DMS53 treated with DMSO at 0.1 percent for 48 hours (cell line): ENCODE results near the gene OR51F1.
"Not testable (repeated sequence)": the region's sequence is repeated elsewhere in the genome, so short reads cannot be mapped to it uniquely, and the experiment has no call there.

Experiments
- DNase-seq: peaks from one replicate; lab custom pipeline; 2025; ENCODE audit not compliant: unreplicated experiment; lab: John Stamatoyannopoulos, UW

The OR51F1 gene, protein sequence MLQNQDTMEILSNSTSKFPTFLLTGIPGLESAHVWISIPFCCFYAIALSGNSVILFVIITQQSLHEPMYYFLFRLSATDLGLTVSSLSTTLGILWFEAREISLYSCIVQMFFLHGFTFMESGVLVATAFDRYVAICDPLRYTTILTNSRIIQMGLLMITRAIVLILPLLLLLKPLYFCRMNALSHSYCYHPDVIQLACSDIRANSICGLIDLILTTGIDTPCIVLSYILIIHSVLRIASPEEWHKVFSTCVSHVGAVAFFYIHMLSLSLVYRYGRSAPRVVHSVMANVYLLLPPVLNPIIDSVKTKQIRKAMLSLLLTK

DNA sequence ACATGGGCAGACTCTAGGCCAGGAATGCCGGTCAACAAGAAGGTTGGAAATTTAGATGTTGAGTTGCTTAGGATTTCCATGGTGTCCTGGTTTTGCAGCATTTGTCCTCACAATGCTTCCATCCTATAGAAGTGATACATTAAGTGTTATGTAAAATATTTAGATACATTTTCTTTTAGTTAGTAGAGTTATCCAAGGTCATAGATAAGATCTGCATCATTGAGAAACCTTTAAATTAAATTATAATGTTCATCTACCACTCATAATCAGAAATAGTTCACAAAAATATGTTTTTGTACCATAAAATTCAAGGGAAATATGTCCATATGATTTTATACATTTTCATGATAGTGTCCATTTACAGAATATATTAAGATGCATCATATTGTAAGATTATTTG is at the start of gene OR51F1:
TSS of gene OR51F1 (minus strand) at position 101 of the 400 bp plus-strand sequence. CDS start at position 101, 0 bp downstream.
- DNase-seq: no peak

DNA sequence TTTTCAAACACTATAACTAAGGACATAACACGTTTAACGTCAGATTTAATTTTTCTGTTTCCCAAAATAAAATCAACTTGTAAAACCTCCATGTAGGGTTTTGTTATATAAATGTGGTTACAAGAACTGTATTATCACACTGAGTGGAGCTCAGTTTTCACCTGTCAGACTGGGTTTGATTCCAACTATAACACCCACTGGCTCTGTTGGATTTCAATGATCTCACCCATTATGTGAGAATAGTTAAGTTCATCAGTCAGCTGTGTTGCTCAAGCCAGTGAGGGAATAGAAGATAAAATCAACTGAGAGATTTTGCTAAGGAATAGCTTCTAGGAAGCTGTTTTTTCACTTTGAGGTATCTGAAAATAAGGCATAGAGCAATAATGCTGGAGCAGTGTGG is 39.5 kb upstream of the OR51F1 start:
- no peak for DNase-seq

- no peak for DNase-seq
These were observed 38.7 kb upstream of the OR51F1 start for GRCh38 chr11:4808476-4808875.

DNA sequence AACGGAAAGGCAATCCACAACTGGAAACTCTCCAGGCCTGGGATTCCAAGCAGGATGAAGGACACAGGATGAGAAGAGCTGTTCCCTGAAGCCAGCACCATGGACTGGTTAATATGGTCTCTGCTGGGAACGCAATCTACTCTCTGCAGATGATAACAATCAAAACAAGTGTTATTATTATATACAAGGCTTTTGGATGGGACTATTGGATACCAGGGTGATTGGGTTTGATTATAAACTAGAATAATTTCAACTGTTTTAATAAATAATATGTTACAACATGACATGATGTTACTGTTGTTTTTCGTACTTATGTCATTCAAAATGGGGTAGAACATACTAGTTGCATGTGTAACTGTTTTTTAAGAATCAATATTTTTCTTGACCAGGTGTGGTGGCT is 34.5 kb upstream of the OR51F1 start, which contains the start of gene OR52R1:
TSS of gene OR52R1 (minus strand) at position 101 of the 400 bp plus-strand sequence. CDS start at position 101, 0 bp downstream.
- DNase-seq: no peak

DNA sequence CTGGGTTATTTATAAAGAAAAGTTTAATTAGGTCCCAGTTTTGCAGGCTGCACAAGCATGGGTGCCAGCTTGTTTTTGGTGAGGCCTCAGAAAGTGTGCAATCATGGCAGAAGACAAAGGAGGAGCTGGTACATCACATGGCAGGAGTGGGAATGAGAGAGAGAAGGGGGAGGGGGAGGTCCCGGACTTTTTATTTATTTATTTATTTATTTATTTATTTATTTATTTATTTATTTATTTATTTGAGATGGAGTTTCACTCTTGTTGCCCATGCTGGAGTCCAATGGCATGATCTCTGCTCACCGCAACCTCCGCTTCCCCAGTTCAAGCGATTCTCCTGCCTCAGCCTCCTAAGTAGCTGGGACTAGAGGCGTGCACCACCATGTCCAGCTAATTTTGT is 31.6 kb upstream of the OR51F1 start:
- not testable (repeated sequence) for DNase-seq

DNA sequence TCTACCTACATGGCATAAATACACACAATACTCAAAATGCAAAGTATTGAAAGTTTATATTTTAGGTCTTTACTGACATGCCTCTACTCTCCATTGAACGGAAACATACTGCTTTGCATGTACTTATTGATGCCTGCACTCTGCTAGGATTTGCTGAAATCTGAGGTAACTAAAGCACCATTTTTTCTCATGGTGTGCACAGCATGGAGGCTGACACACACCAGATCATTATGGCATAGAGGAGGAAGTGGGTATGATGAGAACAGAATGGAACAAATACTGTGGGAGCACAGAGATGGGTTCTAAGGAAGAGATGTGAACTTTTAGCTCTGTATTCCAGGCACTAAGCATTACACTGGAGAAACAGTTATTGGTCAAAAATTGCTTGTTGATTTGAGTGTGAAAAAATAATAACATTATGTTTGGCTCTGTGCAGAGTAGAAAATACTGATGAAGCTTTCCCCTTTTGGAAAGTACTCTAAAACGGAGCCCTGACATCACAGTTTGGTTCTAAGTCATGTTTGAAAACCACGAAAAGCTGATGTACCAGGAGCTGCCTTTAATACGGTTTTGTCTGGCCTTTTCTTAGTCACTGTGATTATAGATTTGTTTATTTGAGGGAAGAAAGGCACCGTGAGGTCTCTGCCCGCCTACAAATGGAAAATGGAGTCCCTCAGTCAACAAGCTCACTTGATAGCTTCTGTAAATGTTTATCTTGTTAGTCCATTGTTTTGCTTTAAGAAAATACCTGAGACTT is 28.9 kb upstream of the OR51F1 start:
- DNase-seq: no peak

DNA sequence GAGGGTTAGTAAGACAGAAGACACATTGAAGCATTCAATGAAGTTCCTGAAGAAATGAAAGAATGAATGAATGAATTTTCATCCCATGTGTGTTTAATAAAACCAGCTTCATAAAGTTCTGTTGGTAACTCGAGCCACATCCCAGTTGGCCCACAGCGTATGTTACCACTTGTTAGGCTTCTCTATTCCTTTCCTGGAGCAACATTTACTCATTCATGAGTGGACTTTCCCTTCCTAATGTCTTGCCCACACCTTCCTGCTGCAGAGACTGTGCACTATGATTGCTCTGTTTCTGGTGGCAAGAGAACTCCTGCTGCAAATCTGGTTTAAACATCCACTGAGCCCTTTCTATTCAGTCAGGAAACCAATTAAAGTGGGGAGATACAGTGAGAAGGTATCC is 27.5 kb upstream of the OR51F1 start:
- no peak for DNase-seq

- DNase-seq: no peak
These were observed 12.7 kb upstream of the OR51F1 start for GRCh38 chr11:4782454-4782853.

- DNase-seq: no peak
These were observed 1.6 kb downstream of the OR51F1 start for GRCh38 chr11:4768094-4768493.

DNA sequence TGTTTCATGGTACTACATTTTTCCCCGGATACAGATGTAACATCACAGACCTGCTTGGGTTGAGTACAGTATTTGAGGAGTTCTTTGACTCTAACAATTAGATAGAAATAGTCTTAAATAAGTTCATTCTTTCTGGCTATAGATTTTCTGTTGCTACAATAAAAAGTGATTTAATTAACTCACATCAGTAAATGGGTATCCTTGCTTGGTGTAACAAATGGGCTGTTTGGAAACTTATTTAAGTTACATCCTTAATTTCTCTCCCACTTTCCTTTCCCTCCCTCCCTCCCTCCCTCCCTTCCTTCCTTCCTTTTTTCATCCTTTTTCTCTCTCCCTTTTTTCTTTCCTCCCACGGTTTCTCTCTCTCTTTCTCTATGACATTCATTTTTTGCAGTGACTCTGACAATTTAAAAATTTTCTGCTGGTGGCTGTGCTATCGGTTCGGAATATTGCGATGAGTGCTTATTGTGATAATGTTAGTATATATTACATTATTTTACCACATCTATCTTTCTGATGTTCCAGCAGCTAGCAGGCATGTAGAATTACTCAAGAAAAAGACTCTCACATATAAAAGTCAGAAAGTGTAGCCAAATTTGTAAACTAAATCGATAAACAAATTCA is 3.2 kb downstream of the OR51F1 start:
- DNase-seq: no peak

DNA sequence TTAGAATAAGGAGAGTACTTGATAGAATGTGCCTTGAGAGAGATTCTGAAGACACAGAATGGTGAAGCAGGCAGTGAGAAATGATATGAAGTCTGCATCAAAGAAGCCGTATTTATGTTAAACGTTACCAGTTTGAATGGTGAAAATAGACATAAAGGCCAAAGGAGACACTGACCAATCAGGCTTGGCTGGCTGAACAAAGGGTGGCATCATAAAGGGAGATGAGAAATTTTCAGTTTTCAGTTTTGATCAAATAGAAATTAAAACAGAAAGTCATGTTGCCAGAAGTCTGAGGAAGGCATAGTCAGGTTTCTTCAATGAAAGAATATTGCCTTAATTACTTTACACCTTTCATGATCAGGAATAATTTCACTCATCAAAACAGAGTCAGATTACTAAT is 6.6 kb downstream of the OR51F1 start:
- no peak for DNase-seq

- DNase-seq: no peak
These were observed 18.5 kb downstream of the OR51F1 start for GRCh38 chr11:4751201-4751600.

DNA sequence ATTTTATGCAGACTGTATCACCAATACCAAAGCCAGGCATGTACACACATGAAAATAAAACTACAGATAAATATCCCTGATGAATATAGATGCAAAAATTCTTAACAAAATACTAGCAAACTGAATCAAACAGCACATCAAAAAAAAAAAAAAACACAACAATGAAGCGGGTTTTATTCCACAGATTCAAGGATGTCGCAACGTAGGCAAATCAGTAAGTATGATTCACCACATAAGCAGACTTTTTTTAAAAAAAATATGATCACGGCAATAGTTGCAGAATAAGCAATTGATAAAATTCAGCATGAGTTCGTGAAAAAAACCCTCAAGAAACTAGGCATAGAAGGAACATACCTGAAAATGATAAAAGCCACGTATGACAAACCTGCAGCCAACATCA is 21.3 kb downstream of the OR51F1 start:
- DNase-seq: no peak

DNA sequence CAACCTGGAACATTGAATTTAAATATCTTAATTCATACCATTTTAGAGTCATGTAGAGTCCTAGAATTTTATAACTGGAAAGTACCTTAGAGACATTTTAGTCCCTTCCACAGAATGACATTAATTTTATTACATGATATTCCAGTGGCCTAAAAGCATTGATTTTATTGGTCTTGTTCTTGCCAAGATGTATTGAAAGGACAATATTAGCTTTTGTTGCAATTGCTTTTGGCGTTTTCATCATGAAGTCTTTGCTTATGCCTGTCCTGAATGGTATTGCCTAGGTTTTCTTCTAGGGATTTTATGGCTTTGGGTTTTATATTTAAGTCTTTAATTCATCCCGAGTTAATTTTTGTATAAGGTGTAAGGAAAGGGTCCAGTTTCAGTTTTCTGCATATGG is 29.0 kb downstream of the OR51F1 start:
- DNase-seq: no peak

DNA sequence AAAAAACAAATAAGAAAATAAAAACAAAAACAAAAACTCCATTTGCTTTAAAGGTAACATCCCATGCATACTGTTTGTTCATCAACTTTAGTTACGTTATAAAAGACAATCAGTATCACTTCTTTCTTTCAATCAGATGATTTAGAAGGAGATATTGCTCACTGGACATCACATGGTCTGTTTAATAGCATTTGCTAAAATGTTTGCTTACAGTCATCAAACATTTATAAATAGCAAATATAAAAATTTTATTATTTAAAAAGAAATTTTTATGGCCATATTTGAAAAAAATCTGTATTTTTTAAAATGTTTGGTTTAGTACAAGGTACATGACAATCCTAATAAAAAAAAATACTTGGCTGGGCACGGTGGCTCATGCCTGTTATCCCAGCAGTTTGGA is 42.6 kb downstream of the OR51F1 start:
- no peak for DNase-seq

- not testable (repeated sequence) for DNase-seq
These were observed 46.9 kb downstream of the OR51F1 start for GRCh38 chr11:4722616-4723534.
